HepG2 (cell line): ENCODE data around the gene RPS5. TPM values are rescaled to one million over a fixed set of nuclear protein-coding genes. Genes with fewer than 3 reads are reported as not detected.

Experiments used
- ATAD3A ChIP-seq: sonication (generic); formaldehyde crosslinking; IDR thresholded peaks from 2 replicates; pipeline ENCODE4 v1.4.0; 2020; ENCODE audit warnings: missing genetic modification reagents
- BATF2 ChIP-seq: sonication (generic); formaldehyde crosslinking; IDR thresholded peaks from 2 replicates; pipeline ENCODE4 v1.8.0; 2022; ENCODE audit warnings: mild to moderate bottlenecking, missing genetic modification reagents, moderate library complexity
- CBFB ChIP-seq: sonication (generic); formaldehyde crosslinking; IDR thresholded peaks from 2 replicates; pipeline ENCODE4 v1.4.0; 2020; ENCODE audit warnings: missing genetic modification reagents
- CTCF ChIP-seq: sonication (generic); formaldehyde crosslinking; IDR thresholded peaks from 2 replicates; pipeline ENCODE4 v1.5.0; 2020; ENCODE audit warnings: mild to moderate bottlenecking, missing genetic modification reagents, moderate library complexity
- FOSL1 ChIP-seq: sonication (generic); formaldehyde crosslinking; IDR thresholded peaks from 2 replicates; pipeline ENCODE4 v1.9.0; 2021; ENCODE audit warnings: missing genetic modification reagents, borderline replicate concordance
- FOSL2 ChIP-seq: sonication (generic); formaldehyde crosslinking; IDR thresholded peaks from 2 replicates; pipeline ENCODE4 v1.4.0; 2020; ENCODE audit warnings: missing genetic modification reagents
- GABPB1 ChIP-seq: IDR thresholded peaks from 2 replicates; pipeline ENCODE4 v1.6.1; 2016; ENCODE audit warnings: mild to moderate bottlenecking, missing genetic modification reagents, moderate library complexity, missing compliant biosample characterization
- MLLT10 ChIP-seq: sonication (generic); formaldehyde crosslinking; IDR thresholded peaks from 2 replicates; pipeline ENCODE4 v1.4.0; 2020; ENCODE audit warnings: missing genetic modification reagents
- NFE2 ChIP-seq: sonication (generic); formaldehyde crosslinking; IDR thresholded peaks from 2 replicates; pipeline ENCODE4 v1.4.0; 2020; ENCODE audit warnings: missing genetic modification reagents
- NPAS2 ChIP-seq: sonication (generic); formaldehyde crosslinking; IDR thresholded peaks from 2 replicates; pipeline ENCODE4 v1.8.0; 2022; ENCODE audit warnings: mild to moderate bottlenecking, missing genetic modification reagents, borderline replicate concordance
- RERE ChIP-seq: IDR thresholded peaks from 2 replicates; pipeline ENCODE4 v1.6.1; 2016; ENCODE audit warnings: low read depth, missing genetic modification reagents, missing compliant biosample characterization
- SOX5 ChIP-seq: IDR thresholded peaks from 2 replicates; pipeline ENCODE4 v1.6.1; 2016; ENCODE audit warnings: borderline replicate concordance
- TCF7L2 ChIP-seq: IDR thresholded peaks from 2 replicates; pipeline ENCODE4 v1.6.1; 2011; ENCODE audit warnings: mild to moderate bottlenecking, low read depth, low read length, moderate library complexity
- USF2 ChIP-seq, 2 experiments: sonication (generic) in 1 of 2; formaldehyde crosslinking in 1 of 2; IDR thresholded peaks; 2 replicates each; pipeline versions ENCODE4 v1.5.1 to v1.6.1; 2011 to 2020; ENCODE audit warnings: borderline replicate concordance in 1 of 2, low read depth in 1 of 2, low read length in 1 of 2, mild to moderate bottlenecking in 1 of 2, missing genetic modification reagents in 1 of 2, moderate library complexity in 1 of 2
- ZFY ChIP-seq: sonication (generic); formaldehyde crosslinking; IDR thresholded peaks from 2 replicates; pipeline ENCODE4 v1.4.0; 2020; ENCODE audit warnings: missing genetic modification reagents
- ZNF562 ChIP-seq: sonication (generic); formaldehyde crosslinking; IDR thresholded peaks from 2 replicates; pipeline ENCODE4 v1.8.0; 2022; ENCODE audit warnings: missing genetic modification reagents, borderline replicate concordance
- ZNF724P ChIP-seq: sonication (generic); formaldehyde crosslinking; IDR thresholded peaks from 2 replicates; pipeline ENCODE4 v1.8.0; 2022; ENCODE audit warnings: missing genetic modification reagents, borderline replicate concordance
- polyA plus RNA-seq, 8 experiments: library from polyadenylated mRNA; depleted of rRNA in 3 of 8; stranded (reverse) in 7 of 8; unstranded in 1 of 8; fragments of >200 nt; fragmentation: Illumina TruSeq in 4 of 8; extraction: Trizol in 4 of 8; gene quantifications; 2 replicates each; pipeline versions ENCODE4 v1.2.1 to v1.2.3, GENCODE V29; 2011 to 2016; ENCODE audit warnings: low read depth in 4 of 8, missing spikeins in 1 of 8, mixed read lengths in 1 of 8; ENCODE audit not compliant: insufficient read depth in 1 of 8
- total RNA-seq, 5 experiments: library from RNA; depleted of rRNA; stranded (reverse); fragments of >200 nt; fragmentation: Illumina TruSeq; extraction: Trizol; gene quantifications; 2 replicates each; pipeline ENCODE4 v1.2.3, GENCODE V29; 2016; ENCODE audit warnings: low read depth in 1 of 5

Gene RPS5
- total and polyA plus RNA-seq, 2 of the 13 experiments (the other 11 are each of a cell fraction or from before 2014, with no cell fraction given): 1,544 to 4,408 TPM

GRCh38 chr19:58362272-58362994 lies 24.6 kb upstream of the RPS5 start, which contains the start of gene ZNF497 (continued):
- TF ChIP-seq RERE (CRISPR knock-in tag) (no peak), SOX5 (CRISPR knock-in tag) (peak; percentile 36; the same call in 1 of the 2 replicates), BATF2 (CRISPR knock-in tag) (0 out of 2 replicates have a peak, but pooled peaks have one; percentile 38), NFE2 (no peak), NPAS2 (no peak), USF2 (IDR thresholded peaks at IDR 0.05; ENCODE audit: low read depth, low read length) (no peak), USF2 (CRISPR knock-in tag; IDR thresholded peaks at IDR 0.05; ENCODE audit: borderline replicate concordance) (no peak), CTCF (CRISPR knock-in tag) (peak; percentile 54), ZFY (CRISPR knock-in tag) (peak; percentile 99), GABPB1 (CRISPR knock-in tag) (peak; percentile 97), ATAD3A (no peak), ZNF724P (peak; percentile 88; the same call in 1 of the 2 replicates), FOSL1 (CRISPR knock-in tag) (0 out of 2 replicates have a peak, but pooled peaks have one; percentile 33), MLLT10 (no peak), TCF7L2 (no peak), ZNF562 (CRISPR knock-in tag) (no peak), FOSL2 (CRISPR knock-in tag) (no peak; the same call in 1 of the 2 replicates), CBFB (CRISPR knock-in tag) (peak; percentile 83)
